GM19463 (cell line): ENCODE results near the gene AKR1B1.
A peak's percentile ranks its signal among the peaks of the same experiment; 100 is the strongest.

ENCODE experiments used
- ATAC-seq: cut with Tn5 transposase; IDR thresholded peaks from one replicate; pipeline ENCODE4 v1.9.1; 2021; ENCODE audit warnings: mild to moderate bottlenecking, moderate library complexity; ENCODE audit not compliant: unreplicated experiment

Gene AKR1B1

GRCh38 chr7:134446446-134446845 lies 12.5 kb downstream of the AKR1B1 start:
- ATAC-seq, result no peak

GRCh38 chr7:134444961-134445315 lies 14.0 kb downstream of the AKR1B1 start:
- ATAC-seq, result no peak

- no peak for ATAC-seq
Observed at GRCh38 chr7:134444198-134444960, 14.5 kb downstream of the AKR1B1 start.

- ATAC-seq, result no peak
Observed at GRCh38 chr7:134443396-134444070, 15.4 kb downstream of the AKR1B1 start.

- no peak for ATAC-seq
Observed at GRCh38 chr7:134442441-134443220, 16.3 kb downstream of the AKR1B1 start.

- no peak for ATAC-seq
Observed at GRCh38 chr7:134441264-134441663, 17.6 kb downstream of the AKR1B1 start.

- ATAC-seq, result no peak
Observed at GRCh38 chr7:134440476-134440875, 18.4 kb downstream of the AKR1B1 start.

GRCh38 chr7:134440067-134440466 lies 18.8 kb downstream of the AKR1B1 start:
- ATAC-seq, result no peak

GRCh38 chr7:134438946-134439345 lies 20.0 kb downstream of the AKR1B1 start:
- ATAC-seq, result no peak

- ATAC-seq, result no peak
Observed at GRCh38 chr7:134435161-134435920, 23.6 kb downstream of the AKR1B1 start.

GRCh38 chr7:134434701-134435100 lies 24.2 kb downstream of the AKR1B1 start:
- no peak for ATAC-seq

- no peak for ATAC-seq
Observed at GRCh38 chr7:134433430-134433829, 25.5 kb downstream of the AKR1B1 start.

- peak; percentile 94 for ATAC-seq
Observed at GRCh38 chr7:134432296-134433152, 26.4 kb downstream of the AKR1B1 start.

GRCh38 chr7:134431815-134432214 lies 27.1 kb downstream of the AKR1B1 start:
- ATAC-seq, result no peak

GRCh38 chr7:134429481-134429880 lies 29.4 kb downstream of the AKR1B1 start:
- no peak for ATAC-seq

- no peak for ATAC-seq
Observed at GRCh38 chr7:134428942-134429341, 30.0 kb downstream of the AKR1B1 start.

GRCh38 chr7:134427896-134428295 lies 31.0 kb downstream of the AKR1B1 start:
- ATAC-seq, result no peak

- no peak for ATAC-seq
Observed at GRCh38 chr7:134425777-134426176, 33.1 kb downstream of the AKR1B1 start.

- no peak for ATAC-seq
Observed at GRCh38 chr7:134422638-134423037, 36.3 kb downstream of the AKR1B1 start.

- ATAC-seq, result no peak
Observed at GRCh38 chr7:134422008-134422407, 36.9 kb downstream of the AKR1B1 start.
